CD4-positive, alpha-beta T cell treated with Interleukin-1 beta for 1 hour (primary cell): ENCODE results near the gene RIPPLY1.
A peak's percentile ranks its signal among the peaks of the same experiment; 100 is the strongest.

Experiments used
- DNase-seq, 2 donors: peaks; one replicate each; pipeline ENCODE4 v3.0.0-alpha.2; 2020 to 2022

Gene RIPPLY1

GRCh38 chrX:106903291-106903824, at the start of gene RIPPLY1:
Gene RIPPLY1 (minus strand): TSS chrX:106903341. CDS start chrX:106903287, 54 bp downstream.
- no peak for DNase-seq

- no peak for DNase-seq
These were observed 49.4 kb upstream of the RIPPLY1 start for GRCh38 chrX:106952538-106952937.

- DNase-seq = no peak
These were observed 48.9 kb upstream of the RIPPLY1 start for GRCh38 chrX:106952089-106952488.

DNA sequence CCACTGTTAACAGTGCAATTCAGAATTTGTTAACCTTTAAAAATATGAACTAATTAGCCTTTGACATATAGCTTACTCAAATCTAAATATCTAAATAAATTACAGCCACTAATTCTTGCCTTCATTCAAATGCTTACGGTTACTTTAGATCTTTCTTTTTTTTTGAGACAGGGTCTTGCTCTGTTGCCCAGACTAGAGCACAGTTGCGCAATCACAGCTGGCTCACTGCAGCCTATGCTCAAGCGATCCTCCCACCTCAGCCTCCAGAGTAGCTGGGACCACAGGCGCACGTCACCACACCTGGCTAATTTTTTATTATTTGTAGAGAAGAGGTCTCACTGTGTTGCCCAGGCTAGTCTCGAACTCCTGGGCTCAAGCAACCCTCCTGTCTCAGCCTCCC, 48.1 kb upstream of the RIPPLY1 start:
- no peak for DNase-seq

GRCh38 chrX:106950381-106950780, 47.2 kb upstream of the RIPPLY1 start:
- DNase-seq = no peak

- DNase-seq = no peak
These were observed 46.2 kb upstream of the RIPPLY1 start for GRCh38 chrX:106949366-106949765.

- no peak for DNase-seq
These were observed 45.5 kb upstream of the RIPPLY1 start for GRCh38 chrX:106948641-106949040.

DNA sequence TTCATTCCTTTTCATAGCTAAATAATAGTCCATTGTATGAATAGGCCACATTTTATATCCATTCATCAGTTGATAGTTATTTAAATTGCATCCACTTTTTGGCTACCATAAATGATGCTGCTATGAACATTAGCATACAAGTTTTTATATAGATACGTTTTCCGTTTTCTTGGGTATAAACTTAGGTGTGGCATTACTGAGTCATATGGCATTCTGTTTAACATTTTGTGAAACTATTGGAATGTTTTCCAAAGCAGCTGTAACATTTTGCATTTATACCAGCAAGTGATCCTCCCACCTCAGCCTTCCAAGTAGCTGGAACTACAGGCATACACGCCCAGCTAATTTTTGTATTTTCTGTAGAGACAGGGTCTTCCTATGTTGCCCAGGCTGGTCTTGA, 43.3 kb upstream of the RIPPLY1 start:
- DNase-seq = no peak

GRCh38 chrX:106940068-106940467, 36.9 kb upstream of the RIPPLY1 start:
- DNase-seq = no peak

DNA sequence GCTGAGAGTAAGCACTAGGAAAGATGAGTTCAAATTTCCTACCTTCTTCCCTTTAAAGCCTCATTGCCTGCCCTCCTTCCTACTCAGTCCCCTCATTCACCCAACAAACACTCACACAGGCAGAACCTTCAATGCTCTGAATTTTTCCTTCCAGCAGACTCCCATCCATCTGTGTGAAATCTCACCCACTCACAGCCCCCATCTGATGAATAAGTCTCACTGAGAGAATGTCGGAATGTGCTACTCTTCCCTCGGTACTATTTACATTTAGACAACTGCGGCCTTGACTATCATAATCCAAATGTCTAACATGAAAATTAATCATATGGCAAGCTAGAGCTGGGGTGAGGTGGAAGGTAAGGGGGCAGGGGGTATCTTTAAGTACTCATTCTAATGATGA, 36.4 kb upstream of the RIPPLY1 start:
- no peak for DNase-seq

- DNase-seq = no peak
These were observed 33.1 kb upstream of the RIPPLY1 start for GRCh38 chrX:106936246-106936645.

DNA sequence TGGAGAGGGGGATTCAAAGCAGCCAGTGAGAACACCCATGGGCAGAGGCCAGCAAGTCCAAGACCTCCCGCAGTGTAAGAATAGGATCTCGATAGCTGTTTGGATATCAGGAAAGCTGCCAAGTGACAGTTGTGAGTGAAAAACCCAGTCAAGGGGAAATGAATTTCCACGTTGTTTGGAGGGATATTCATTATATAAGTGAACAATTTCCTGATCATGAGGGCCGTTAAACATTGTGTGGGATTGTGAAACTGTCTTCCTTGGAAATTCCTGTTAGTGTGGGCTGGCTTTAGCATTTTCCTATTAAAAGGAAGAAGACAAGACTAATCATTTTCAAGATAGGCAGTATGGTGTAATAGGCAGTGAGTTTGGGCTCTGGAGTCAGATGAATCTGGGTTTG, 32.0 kb upstream of the RIPPLY1 start:
- DNase-seq = no peak

- DNase-seq = no peak
These were observed 30.4 kb upstream of the RIPPLY1 start for GRCh38 chrX:106933538-106933961.

- DNase-seq = no peak
These were observed 29.9 kb upstream of the RIPPLY1 start for GRCh38 chrX:106932960-106933537.

DNA sequence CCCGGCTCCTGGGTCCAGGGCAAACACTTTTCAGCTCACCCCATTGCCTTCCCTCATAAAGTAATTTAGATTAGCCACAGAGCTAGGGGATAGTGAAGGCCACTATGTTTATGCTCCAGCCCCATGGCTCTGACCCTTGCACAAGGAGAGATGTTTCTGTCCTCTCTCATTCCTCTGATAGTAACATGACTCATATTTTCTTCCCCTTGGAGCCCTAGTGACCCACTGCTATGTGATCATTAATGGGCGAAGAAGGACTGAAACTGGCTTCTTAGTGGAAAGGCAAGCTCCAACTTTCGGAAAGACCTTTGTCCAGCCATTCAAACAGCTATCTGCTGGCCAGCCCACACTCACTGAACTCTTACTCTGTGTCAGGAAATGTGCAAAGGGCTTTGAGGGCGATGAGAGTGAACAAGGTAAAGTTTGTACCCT, 29.4 kb upstream of the RIPPLY1 start:
- no peak for DNase-seq

- no peak for DNase-seq
These were observed 28.8 kb upstream of the RIPPLY1 start for GRCh38 chrX:106931831-106932491.

- DNase-seq = no peak
These were observed 25.1 kb upstream of the RIPPLY1 start for GRCh38 chrX:106928227-106928626.

DNA sequence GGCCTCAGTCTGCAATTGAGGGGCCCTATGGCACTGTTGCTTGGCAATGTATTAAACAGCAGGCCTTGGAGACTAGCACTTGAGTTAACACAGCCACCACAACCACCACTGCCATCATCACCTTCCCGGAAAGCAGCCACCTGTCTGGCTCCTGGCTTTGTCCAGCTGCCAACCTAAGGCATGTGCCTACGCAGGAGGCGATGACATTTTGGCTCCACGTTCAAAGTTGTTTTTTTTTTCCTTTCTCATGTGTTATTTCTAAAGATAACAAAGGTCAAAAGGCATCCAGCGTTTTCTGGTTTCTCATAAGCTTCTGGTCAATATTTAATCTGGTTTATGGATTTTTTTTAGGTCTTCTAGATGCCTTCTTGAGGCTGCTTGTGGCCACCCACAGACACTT, 24.6 kb upstream of the RIPPLY1 start:
- DNase-seq = no peak

DNA sequence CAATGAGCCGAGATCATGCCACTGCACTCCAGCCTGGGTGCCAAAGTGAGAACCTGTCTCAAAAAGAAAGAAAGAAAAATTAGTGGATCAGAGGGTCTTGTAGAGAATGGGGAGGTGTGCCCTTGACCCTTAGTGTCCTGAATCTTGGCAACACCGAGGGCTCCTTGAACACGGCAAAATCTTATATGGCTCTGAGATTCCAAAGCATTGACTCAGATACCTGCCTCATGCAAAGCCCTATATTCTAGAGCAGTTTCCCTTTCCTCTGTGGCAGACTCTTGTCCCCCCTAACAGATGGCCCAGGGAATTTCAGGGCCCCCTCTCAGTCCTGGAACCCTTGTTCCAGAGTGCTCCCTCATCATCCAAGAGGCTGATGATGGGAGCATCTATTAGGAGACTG, 23.9 kb upstream of the RIPPLY1 start:
- DNase-seq = no peak

DNA sequence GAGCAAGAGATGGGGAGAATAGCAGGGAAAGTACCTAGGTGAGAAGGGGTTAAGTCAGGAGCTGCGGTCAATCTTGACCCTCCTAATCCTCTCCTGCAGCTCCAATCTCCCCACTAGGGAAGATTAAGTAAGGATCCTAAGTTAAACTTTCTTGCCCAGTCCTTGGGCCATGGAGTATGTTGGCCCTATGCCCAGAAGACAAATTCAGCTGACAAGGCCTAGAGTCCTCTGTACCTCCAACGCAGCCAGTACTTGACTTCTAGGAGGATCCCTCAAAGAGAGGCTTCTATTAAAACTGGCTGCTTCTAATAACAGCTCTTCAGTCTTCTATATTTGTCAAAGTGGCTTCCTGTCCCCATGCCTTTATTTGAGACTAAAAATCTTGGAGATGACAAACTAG, 18.5 kb upstream of the RIPPLY1 start:
- no peak for DNase-seq

DNA sequence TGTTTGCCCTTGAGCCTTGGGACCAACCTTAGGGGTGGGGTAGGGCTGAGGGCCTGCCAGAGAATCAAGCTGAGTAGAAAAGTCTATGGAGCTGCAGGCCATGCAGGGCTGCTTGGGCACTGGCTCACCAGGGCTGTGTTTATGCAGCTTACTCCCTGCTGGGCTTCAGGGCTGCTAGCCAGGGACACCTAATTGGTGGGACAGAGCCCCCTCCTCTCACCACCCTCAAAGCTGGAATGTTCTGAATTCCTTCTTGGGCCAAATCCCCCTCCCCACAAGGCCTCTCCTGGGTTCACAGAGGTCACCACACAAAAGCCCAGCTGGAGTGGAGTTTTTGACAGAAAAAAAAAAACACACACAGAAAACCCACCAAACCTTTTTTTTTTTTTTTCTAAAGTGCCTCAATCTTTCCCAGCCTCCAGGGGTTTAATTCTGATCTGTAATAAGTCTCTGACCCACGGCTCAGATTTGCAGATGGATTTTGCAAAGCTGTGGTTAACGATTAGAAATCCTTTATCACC, 16.9 kb upstream of the RIPPLY1 start, which contains the start of gene CLDN2:
Gene CLDN2, plus strand, starts transcription at position 471 of the 521 bp plus-strand sequence. CDS start 7,827 bp downstream, outside the sequence.
- DNase-seq = no peak

DNA sequence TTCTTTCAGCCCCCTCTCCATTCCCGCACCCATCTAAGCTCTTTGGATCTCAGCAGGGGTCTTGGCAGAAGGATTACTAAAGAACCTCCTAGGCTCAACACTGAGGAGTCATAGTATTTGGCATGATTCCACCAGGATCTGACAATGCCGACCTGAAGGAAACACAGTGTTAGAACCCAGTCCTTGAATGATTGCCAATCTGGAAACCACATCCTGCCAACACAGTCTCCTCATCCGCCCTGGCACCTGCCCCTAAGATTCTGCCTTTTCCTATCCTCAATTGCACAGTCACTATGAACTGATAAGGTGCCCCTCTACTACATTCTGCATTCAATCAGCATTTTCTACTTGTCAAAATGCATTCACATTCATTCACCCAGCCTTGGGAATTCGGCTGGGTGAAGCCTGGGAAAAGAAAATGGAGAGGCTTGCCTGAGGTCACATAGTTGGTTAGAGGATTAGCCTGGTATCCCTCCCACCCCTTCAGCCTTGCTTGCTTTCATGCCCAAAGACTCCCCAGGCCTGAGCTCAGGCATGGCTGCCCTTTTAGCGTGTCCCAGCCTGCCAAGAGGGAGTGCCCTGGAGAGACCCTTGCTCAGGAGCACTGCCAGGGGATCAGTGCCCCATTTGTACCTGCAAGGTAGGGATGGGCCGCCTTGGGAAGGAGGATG, 14.8 kb upstream of the RIPPLY1 start:
- peak in 1 of 2 donors; percentile 33 for DNase-seq

DNA sequence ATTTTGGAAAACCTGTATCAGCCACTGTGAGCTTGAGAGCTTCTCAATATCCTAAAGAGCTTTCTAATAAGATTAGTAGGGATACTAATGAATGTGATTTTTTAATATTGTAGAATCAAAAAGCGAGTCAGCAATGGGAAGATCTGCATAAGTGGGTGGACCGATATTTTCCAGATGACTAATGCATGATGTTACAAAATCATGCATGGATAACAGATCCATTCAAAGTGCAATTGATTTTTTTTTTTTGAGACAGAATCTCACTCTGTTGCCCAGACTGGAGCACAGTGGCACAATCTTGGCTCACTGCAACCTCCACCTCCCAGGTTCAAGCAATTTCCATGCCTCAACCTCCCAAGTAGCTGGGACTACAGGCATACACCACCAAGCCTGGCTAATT, 9.7 kb upstream of the RIPPLY1 start:
- no peak for DNase-seq

DNA sequence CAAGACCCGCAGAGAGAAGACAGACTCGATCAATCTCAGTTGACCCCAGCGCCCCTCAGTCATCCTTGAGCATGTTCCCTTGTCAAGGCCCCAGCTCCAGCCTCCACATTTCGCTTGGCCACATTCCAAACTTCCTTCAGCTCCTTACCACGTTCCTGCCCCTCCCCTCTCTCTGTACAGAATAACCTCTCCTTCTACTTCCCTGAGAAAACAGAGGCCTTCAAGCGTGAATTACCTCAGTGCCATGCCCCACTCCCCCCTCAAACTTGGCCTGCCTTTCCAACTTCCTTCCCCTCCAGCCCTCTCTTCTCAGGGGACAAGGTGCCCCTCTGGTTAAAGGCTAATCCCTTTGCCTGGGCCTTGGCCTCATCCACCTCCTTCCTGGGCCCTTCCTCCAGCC, 3.2 kb upstream of the RIPPLY1 start:
- no peak for DNase-seq
